GM21528 (cell line): ENCODE data around the gene ASTN2.

Experiments
- ATAC-seq: cut with Tn5 transposase; IDR thresholded peaks from one replicate; pipeline ENCODE4 v1.9.1; 2021; ENCODE audit warnings: mild to moderate bottlenecking, moderate library complexity; ENCODE audit not compliant: unreplicated experiment, low FRiP score

The ASTN2 gene

GRCh38 chr9:117035546-117035945, 379.3 kb downstream of the ASTN2 start:
- no peak for ATAC-seq

- no peak for ATAC-seq
These were observed 380.0 kb downstream of the ASTN2 start for GRCh38 chr9:117034866-117035265.

DNA sequence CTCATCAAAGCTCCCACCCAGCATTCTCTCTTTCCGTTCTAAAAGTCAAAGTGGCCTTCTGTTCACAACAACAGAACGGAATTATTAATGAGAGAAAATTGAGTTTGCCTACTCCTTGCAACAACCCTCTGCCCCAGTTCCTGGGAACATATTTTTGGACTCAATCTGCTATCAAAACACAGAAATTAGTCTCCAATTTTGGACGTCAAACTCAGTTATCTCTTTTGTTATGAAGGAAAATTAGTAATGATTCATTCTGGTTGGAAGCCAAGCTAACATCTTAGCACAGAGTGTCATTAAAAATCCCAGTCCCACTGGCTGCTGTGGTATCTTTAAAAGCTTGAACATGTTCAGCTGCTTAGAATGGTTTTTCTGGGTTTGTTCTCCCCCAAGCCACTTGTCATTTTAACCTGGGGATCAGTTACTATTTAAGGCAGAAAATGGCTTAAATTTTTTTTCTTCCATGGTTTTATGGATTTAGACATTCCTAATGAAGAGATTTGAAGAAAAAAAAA, 384.5 kb downstream of the ASTN2 start:
- ATAC-seq, result no peak

GRCh38 chr9:117029341-117029740, 385.5 kb downstream of the ASTN2 start:
- ATAC-seq, result no peak

- no peak for ATAC-seq
These were observed 386.6 kb downstream of the ASTN2 start for GRCh38 chr9:117028103-117028858.

- no peak for ATAC-seq
These were observed 393.0 kb downstream of the ASTN2 start for GRCh38 chr9:117021906-117022305.

DNA sequence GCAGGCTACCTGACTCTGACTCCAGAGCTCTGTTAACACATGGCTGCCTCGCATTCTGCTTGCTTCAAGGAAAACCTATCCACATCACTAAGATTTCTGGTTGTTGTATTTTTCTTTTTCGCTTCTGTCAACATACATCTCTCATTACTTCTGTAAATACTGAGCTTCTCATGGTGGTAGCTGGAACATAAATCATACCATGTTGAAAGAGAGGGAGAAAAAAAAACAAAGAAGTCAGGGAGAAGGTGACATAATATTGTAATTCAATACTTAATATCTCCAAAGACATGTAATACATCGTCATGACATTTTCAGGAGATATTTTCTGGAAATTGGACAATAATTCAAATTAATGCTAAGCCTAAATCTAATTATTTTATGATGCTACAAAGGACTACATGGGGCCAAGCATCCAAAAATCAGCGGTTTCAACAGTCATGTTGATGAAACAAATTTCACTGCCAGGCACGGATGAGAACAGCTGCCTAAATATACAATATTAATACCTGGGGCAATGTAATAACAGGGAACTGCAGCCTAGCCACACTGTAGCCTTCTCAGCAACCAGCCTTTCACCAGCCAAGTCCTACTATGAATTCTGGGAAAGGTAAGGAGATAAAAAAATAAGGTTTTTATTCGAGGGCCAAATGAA, 395.8 kb downstream of the ASTN2 start:
- ATAC-seq, result no peak

GRCh38 chr9:117017414-117017985, 397.4 kb downstream of the ASTN2 start:
- ATAC-seq, result no peak

GRCh38 chr9:117014061-117014460, 400.8 kb downstream of the ASTN2 start:
- ATAC-seq, result no peak

GRCh38 chr9:117013440-117013995, 401.3 kb downstream of the ASTN2 start:
- ATAC-seq, result no peak

DNA sequence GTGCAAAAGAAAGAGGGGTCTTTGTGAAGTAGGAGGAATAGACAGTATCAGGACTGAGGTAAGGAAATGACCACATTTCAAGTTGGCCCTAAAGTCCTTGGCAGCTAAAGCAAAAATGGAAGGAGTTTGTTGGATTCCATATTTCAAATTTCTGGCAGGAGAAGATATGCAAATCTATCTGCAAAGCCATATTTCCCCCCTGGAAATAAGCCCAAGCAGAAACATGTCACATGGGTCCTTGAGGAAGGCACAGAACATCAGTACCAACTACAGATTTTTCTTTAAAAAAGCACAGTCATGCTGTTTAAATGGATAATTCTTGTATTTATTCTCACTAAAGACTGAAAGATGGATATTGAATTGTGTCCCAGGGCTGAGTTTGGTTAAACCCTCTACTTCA, 404.8 kb downstream of the ASTN2 start:
- no peak for ATAC-seq

DNA sequence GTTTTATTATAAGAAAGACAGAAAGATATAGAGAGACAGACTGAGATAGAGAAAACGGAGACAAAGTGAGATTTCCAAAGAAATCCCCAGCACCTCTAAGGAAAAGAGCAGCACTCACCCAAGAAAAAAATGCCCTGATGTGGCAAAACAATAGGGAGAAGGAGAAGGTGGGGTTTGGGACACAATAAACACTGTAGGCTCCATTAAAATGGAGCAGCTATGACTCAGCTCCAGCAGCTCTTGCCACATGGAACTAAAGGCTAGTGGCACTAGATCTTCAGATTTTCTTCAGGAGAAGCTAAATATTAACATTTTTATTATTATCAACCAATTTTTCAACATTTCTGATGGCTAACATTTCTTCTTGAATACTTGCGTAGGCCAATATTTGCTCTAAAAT, 406.0 kb downstream of the ASTN2 start:
- ATAC-seq, result no peak

DNA sequence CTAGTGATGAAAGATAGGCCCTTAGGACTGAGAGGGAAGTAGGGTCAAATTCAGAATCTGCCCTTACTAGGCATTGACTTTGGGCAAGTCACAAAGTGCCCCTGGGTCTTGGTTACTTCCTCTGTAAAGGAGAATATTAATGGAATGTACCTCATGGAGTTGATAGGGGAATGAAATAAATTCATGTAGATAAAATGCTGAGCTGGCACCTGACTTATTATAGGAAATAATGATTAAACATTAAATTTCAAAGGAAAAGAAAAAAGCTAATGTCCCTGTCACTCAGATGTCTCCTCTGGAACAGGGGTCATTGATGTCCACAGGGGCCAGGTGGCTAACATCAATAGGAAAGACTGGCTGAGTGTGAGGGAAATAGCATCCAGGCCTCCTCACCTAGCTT, 406.4 kb downstream of the ASTN2 start:
- ATAC-seq, result no peak

GRCh38 chr9:117002686-117003085, 412.2 kb downstream of the ASTN2 start:
- no peak for ATAC-seq

DNA sequence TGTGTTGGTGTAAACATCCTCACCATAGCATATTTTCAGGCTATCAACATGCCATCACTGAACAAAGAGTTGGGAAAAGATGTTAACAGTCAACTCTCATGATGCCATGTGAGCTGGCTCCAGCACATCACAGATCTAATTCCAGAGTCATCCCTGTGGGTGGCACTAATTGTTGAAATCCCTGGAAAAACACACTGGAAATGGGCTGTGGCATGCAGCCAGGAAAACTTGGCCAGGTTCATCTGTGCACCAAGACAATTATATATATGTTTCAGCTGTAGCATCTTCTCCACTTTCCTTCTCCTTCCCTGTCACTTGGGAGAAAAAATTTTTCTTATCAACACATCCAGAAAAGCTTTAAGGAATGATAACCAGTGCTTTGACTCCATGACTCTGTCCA, 414.0 kb downstream of the ASTN2 start:
- no peak for ATAC-seq

DNA sequence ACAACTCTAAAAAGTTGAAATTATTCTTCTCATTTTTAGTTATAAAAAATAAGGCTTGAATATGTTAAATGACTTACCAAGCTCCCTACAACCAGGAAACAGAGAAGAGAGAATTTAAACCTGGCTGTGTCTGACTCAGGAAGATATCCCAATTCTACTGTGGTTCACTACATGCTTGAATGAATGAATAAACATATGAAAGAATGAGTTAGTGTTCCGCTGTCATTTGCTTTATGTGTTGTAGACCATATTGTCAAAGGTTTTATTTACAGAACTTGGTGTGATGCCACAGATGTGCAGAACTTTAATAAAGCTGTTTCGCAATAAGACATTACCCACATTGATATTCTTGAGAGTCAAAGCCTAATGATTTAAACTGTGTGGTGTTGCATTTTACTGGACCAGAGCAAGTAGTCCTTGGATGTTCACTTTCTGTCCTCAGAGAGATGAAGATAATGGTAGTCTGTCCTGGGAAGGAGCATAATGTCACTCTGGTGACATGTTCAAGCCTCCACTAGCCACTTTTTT, 414.6 kb downstream of the ASTN2 start:
- no peak for ATAC-seq

DNA sequence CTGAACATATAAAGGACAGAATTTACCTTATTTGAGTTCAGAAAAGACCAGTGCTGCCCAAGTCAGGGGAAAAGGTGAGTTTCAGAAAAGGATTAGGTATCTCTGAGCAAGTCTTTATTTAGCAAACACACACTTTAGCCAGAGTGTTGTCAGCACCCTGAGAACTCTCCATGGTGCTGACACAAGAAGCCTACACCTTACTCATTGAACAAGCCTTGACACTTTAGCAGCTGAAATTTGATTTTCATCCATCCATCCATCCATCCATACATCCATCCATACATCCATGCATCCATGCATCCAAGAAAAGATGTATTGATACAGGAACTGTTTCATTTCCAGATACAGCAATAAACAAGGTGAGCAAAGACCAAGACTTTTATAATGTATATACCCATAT, 416.6 kb downstream of the ASTN2 start:
- ATAC-seq, result no peak

GRCh38 chr9:116992865-116993264, 422.0 kb downstream of the ASTN2 start:
- ATAC-seq, result no peak

- no peak for ATAC-seq
These were observed 423.8 kb downstream of the ASTN2 start for GRCh38 chr9:116991051-116991450.

GRCh38 chr9:116990592-116990991, 424.3 kb downstream of the ASTN2 start:
- no peak for ATAC-seq
